Bronchial epithelial cell (primary cell): ENCODE data around the gene GPC5. TPM values are rescaled to one million over a fixed set of nuclear protein-coding genes. Genes with fewer than 3 reads are reported as not detected.
"Not testable (repeated sequence)": the region's sequence is repeated elsewhere in the genome, so short reads cannot be mapped to it uniquely, and the experiment has no call there.

Experiments
- DNase-seq: peaks from one replicate; pipeline ENCODE4 v3.0.0-alpha.2; 2010; ENCODE audit warnings: low read depth
- FAIRE-seq: peaks from 2 replicates; lab custom pipeline; 2011; peaks lifted over from hg19 to GRCh38; lab: Jason Lieb, UNC
- H3K27me3 ChIP-seq: 2 replicates; pipeline ENCODE4 v1.5.1; 2011; ENCODE audit warnings: low read length; ENCODE audit not compliant: control insufficient read depth, insufficient read depth
- H3K36me3 ChIP-seq: 2 replicates; pipeline ENCODE4 v1.5.1; 2011; ENCODE audit warnings: low read length; ENCODE audit not compliant: control insufficient read depth, insufficient read depth
- H3K4me3 ChIP-seq: 2 replicates; pipeline ENCODE4 v1.5.1; 2011; ENCODE audit warnings: mild to moderate bottlenecking, low read depth, low read length, control low read depth
- CTCF ChIP-seq: IDR thresholded peaks from 2 replicates; pipeline ENCODE4 v1.5.1; 2011; ENCODE audit warnings: mild to moderate bottlenecking, moderate library complexity, low read length, control low read depth, inconsistent platforms; ENCODE audit not compliant: insufficient read depth, severe bottlenecking
- total RNA-seq: library from RNA; depleted of rRNA; stranded (reverse); fragments of >200 nt; gene quantifications from 2 replicates; pipeline ENCODE4 v1.2.1, GENCODE V29; 2014

The GPC5 gene
- total RNA-seq, 1 donor from 2014 or later = 1.8 TPM

- TF ChIP-seq CTCF = no peak
- no peaks in the 10 kb centered on the region for H3K36me3 ChIP-seq
- DNase-seq = no peak
- FAIRE-seq = no peak
- no peak overlapping the region for H3K4me3 ChIP-seq
- no peaks in the 10 kb centered on the region for H3K27me3 ChIP-seq
Observed at GRCh38 chr13:92537471-92537870, 1139.0 kb downstream of the GPC5 start.

- Histone ChIP-seq H3K27me3 (no peaks in the 10 kb centered on the region), H3K4me3 (no peak overlapping the region), H3K36me3 (no peaks in the 10 kb centered on the region)
- no peak for TF ChIP-seq CTCF
- no peak for FAIRE-seq
- DNase-seq = no peak
Observed at GRCh38 chr13:92538164-92538563, 1139.7 kb downstream of the GPC5 start.

- H3K4me3 ChIP-seq, FAIRE-seq, H3K27me3 ChIP-seq, DNase-seq, H3K36me3 ChIP-seq: not testable (repeated sequence)
Observed at GRCh38 chr13:92539148-92539547, 1140.7 kb downstream of the GPC5 start.

- TF ChIP-seq CTCF = no peak
- no peak for FAIRE-seq
- DNase-seq = peak; percentile 55
- Histone ChIP-seq H3K36me3 (no peaks in the 10 kb centered on the region), H3K27me3 (no peaks in the 10 kb centered on the region), H3K4me3 (no peak overlapping the region)
Observed at GRCh38 chr13:92547266-92547665, 1148.8 kb downstream of the GPC5 start.

GRCh38 chr13:92549276-92549675 is 1150.9 kb downstream of the GPC5 start:
- Histone ChIP-seq H3K4me3 (no peak overlapping the region), H3K36me3 (no peaks in the 10 kb centered on the region), H3K27me3 (no peaks in the 10 kb centered on the region)
- TF ChIP-seq CTCF = no peak
- FAIRE-seq (no peak), DNase-seq (no peak)

GRCh38 chr13:92553470-92554114 is 1155.2 kb downstream of the GPC5 start:
- no peak for DNase-seq
- no peaks in the 10 kb centered on the region for H3K36me3 ChIP-seq
- TF ChIP-seq CTCF = no peak
- no peak for FAIRE-seq
- no peaks in the 10 kb centered on the region for H3K27me3 ChIP-seq
- no peak overlapping the region for H3K4me3 ChIP-seq
